HG02588 (cell line): ENCODE results near the gene GPATCH8.

ENCODE experiments used
- ATAC-seq: cut with Tn5 transposase; IDR thresholded peaks from one replicate; pipeline ENCODE4 v1.9.1; 2021; ENCODE audit warnings: mild to moderate bottlenecking, moderate library complexity; ENCODE audit not compliant: unreplicated experiment

GPATCH8 gene

DNA sequence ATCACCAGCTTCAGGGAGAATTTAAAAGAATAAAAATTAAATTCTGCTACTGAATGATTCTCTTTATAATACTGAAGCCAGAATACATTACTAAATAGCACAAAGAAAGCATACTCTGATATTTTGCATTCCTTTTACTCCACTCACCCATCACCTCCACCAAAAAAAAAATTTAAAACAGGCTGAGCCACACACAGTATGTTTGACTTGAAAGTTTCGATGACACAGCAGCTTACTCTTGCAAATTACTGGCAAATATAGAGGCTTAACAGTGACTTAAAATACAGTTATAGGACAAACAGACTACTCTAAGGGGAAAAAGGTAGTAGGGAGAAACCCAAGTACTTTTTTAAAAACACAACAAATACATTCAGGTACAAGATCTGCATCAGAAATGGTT is 39.2 kb downstream of the GPATCH8 start:
- no peak for ATAC-seq

DNA sequence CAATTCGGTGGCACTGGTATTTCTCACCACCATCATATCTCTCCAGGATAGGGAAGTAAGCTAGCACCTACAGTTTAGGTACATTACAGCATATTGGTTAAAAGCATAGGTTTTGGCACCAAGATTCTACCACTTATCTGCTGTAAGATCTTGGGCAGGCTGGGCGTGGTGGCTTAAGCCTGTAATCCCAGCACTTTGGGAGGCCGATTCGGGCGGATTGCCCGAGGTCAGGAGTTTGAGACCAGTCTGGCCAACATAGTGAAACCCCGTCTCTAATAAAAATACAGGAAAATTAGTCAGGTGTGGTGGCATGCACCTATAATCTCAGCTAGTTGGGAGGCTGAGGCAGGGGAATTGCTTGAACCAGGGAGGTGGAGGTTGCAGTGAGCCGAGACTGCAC is 51.4 kb downstream of the GPATCH8 start:
- no peak for ATAC-seq

DNA sequence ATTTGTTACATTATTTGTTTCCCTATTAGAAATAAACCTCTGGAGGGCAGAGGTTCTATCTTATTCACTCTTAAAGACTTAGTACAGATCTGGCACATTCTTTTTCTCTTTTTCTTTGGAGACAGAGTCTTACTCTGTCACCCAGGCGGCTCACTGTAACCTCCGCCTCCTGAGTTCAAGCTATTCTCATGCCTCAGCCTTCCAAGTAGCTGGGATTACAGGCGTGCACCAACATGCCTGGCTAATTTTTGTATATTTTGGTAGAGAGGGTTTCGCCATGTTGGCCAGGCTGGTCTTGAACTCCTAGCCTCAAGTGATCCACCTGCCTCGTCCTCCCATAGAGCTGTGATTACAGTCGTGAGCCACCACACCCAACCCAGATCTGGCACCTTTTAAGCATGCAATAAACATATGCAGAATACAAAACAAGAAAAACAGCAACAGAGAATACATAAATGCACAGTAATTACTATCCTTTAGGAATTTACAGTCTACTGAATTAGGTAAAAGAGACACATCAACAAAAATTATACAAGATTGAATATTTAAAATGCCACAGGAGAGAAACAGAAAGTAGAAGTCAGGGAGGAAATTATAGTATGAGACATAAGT is 52.1 kb downstream of the GPATCH8 start:
- no peak for ATAC-seq

DNA sequence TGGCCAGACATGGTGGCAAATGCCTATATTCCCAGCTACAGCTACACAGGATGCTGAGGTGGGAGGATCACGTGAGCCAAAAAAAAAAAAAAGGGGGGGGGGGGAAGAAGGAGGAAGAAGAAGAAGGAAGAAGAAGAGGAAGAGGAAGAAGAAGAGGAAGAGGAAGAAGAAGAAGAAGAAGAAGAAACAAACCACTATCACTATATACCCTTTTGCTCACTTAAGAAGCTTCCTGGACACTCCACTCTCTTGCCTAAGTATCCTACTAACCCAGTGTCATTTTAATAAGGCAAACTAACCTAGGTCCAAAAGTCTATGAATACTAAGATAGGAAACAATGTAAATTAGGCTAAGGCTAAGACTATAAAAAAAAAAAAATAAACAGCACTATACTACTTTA is 54.8 kb downstream of the GPATCH8 start:
- ATAC-seq, result no peak

DNA sequence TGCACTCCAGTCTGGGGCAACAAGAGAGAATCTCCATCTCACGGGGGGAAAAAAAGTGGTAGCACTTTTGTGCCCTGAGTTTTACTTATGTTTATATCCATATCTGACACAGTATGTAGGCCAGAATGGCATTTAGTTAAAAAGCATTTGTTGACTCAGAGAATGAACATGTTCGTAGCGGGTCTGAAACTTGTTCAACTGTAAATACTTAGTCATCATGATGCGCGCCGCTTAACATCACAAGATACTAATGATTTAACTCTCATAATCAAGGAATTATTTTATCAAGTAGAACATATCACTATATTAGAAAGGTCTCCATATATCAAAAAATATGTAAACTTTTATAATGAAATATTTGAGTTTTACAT is 58.5 kb downstream of the GPATCH8 start:
- ATAC-seq, result no peak

DNA sequence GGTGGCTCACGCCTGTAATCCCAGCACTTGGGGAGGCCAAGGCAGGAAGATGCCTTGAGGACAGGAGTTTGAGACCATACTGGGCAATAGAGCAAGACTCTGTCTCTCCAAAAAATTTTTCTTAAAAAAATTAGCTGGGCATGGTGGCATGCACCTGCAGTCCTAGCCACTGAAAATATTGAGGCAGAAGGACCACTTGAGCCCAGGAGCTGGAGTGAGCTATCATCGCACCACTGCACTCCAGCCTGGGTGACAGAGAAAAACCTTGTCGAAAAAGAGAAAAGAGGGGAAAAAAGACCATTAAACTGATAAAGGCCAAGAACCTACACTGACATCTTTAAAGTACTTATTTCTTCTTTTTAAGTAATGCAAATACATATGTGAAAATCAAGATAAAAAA is 60.4 kb downstream of the GPATCH8 start:
- ATAC-seq, result no peak

DNA sequence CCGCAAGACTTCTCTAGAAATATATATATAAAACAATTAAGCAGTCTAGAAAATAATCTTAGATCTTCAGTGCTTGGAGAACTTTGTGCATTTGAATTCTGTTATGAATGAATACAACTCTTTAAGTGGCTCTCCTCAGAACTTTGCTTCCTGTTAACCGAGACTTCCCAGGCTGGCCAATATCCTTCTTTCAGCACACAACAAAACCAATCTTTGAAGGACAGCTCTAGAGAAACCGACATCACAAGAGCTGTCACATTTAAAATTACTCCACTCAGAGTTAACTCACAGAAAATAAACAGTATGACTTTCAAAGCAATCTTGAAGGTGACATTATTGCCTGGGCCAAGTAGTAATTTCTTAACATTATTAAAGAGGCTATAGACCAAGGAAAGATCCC is 64.0 kb downstream of the GPATCH8 start:
- ATAC-seq, result no peak

DNA sequence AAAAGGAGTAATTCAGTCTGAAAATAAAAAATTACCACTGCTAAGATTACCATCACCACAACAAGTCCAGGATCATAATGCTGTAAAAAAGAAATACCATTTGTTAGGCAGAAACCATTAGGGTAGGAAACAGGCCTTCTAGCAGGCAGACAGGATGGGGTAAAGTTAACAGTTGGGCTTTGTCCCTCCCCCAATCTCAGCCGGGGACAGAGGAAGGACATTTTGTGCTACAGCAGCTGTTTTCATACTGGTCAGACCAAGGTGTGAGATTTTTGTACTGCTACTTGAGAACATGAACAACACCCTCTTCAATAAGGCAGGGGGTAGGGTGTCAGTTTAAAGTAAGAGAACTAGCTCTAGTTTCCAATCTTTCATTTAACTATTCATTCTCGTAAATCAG is 64.6 kb downstream of the GPATCH8 start:
- ATAC-seq, result no peak

DNA sequence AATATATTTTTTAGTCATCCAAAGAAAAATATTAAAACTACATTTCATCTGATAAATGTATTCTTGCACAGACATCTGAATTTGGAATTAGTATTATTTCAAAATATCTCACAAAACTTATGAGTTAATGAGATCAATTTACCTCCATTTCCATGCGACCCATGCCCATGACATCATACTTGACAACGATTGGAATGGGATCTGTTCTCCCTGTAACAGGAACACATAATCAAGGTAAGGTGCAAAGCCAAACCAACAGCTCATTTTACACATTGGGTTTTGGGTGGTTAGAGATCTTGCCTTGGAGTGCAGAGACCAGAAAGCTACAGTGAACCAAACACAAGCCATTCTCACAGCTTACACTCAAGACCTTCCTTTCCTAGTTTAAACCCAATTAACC is 66.9 kb downstream of the GPATCH8 start:
- no peak for ATAC-seq

DNA sequence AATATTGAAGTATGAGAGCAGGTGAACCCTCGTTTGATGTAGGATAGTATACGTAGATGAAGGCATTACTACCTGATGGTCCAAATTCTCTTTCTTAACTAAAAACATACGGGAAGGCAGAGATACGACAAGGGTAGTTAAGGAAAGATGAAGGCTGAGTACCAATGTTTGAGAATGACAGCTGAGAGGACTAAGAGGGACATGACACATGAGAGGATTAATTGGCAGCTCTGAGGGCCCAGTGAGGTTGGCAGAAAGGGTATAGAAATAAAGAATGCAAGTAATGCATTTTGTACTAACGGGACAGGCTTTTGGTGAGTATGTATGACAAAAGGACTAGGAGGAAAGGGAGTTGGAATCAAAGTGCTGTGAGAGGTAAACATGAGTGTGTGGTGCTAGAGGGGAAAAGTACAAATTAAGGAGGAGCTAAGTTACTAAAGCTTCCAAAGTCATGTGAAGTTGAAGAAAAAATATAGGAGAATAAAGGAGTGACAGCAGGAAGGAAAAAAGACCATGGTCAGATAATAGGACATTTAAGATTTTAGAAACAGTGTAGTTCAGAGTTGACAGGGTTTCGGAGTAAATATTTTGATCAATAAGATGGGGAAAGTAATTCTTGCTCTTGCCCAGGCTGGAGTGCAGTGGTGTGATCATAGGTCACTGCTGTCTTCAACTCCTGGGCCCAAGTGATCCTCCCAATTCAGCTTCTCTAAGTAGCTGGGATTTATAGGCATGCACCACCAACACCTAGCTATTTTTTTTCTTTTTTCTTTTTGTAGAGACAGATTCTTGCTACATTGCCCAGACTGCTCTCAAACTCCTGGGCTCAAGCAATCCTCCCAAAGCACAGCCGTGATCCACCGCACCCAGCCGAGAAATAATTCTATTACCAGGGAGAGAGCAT is 70.7 kb downstream of the GPATCH8 start:
- no peak for ATAC-seq

DNA sequence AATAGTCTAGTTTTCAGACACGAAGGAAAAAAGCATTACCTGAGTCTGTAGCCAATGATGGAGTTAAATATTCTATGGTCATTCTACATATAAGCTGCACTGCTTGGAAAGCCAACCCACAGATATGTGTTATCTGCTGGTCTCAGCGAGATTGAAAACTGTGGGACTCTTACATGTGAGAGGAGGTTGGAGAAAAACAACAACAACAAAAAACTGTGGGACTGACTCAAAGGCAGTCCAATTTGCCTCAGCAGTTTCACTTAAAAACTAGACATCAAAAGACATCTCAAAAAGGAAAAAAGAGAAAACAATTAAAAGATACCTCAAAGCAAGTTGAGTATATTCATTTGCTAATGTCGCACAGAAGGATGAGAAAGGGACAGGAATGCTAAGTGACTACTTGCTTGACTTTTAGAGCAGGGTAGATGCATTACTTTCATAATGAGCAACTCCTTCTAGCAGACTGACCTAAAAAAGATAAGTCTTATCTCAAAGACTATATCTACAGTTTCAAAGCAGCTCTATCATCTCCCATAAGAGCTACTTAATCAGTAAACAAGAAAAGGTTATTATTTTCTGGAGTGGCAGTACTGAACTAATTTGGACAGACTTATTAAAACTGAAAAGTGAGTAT is 78.3 kb downstream of the GPATCH8 start:
- ATAC-seq, result no peak

DNA sequence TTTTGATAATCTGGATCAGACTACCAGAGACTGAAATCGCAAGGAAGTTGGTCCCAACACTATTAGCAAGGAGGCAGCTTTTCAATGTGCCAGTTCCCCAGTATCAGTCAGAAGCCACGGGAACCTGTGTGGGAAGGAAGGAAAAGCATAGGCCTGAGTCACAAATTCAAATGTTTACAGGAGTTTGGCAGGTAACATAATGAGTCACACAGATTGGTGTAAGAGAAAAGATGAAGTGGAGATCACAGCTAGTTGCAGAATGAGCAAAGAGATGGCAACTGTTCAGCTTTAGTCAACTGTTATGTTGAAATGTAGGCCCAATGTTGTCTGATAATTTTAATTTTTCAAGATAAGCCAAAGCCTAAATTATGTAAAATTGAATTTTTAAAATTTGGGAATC is 85.7 kb downstream of the GPATCH8 start:
- ATAC-seq, result no peak

DNA sequence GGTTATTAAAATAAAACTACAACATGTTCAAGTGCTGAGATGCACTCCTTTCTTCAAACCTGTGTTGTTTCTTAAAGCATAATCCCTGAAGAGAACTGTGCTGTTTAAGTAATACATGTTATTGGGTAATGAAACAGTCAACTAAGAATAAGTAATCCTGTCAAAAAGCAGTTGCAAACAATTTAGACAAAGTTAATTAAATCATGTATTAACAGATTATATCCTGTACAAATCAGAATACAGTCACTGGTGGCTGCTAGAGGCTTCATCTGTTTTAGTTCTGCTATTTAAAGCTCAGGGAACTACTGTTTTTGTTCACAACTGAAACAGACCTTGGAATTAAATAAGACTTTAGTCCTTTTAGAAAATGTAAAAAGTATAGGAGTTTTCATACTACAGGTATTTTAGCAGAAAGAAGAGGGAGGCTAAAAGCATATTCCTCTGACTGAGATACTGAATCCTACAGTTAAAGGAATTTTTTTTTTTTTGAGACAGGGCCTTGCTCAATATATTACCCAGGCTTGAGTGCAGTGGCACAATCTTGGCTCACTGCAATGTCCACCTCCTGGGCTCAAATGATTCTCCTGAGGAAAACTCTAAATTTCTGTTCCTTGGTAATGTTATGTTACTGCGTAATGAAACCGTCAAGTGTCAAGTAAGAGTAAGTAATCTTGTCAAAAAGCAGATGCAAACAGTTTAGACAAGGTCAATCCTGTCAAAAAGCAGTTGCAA is 86.5 kb downstream of the GPATCH8 start:
- no peak for ATAC-seq

DNA sequence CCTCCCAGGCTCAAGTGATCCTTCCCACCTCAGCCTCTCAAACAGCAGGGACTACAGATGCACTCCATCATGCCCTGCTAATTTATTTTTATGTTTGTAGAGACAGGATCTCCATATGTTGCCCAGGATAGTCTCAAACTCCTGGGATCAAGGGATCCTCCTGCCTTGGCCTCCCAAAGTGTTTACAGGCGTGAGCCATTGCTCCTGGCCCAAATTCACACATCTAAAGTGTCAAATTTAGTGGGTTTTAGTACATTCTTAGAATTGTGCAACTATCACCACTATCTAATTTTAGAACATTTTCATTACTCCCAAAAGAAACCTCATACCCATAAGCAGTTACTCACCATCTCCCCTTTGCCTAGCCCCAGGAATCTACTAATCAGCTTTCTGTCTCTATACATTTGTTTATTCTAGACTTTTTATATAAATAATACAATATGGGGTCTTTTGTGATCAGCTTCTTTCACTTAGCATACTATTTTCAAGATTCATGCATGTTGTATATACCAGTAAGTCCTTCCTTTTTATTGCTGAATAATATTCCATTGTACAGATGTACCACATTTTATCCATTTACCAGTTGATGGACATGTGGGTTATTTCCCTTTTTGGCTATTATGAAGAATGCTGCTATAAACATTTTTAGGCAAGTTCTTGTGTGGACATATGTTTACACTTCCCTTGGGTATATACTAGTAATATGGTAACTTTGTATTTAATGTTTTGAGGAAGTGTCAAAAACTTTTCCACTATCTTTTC is 88.6 kb downstream of the GPATCH8 start:
- no peak for ATAC-seq

DNA sequence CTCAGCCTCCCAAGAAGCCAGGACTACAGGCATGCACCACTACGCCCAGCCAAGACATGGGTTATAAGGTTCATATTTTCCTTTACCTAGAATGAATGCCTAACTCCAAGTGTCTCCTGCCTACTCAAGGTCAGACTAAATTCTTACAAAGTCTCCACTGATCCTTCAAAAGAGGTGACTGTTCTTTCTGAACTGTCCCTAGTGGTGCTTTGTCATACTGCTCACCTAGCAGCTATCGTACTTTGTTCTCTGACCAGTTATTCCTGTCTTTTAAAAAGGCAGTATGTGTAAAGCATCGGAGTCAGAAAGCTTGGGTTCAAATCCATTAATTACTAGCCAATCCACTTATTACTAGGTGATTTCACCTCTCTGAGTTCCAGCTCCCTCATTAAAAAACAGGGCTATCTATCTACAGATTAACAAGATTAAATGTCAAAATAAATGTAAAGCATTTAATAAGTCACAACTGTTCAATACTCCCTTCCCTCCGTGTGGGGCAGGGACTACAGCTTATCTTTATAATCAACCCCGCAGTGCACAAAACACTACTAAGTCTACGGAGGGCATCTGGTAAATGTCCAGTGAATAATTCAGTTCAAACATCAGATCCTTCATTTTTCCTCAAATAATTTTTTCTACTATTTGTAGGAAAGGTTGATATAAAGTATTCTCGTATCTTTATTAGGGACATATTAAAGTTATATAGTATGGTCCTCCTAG is 93.7 kb downstream of the GPATCH8 start:
- ATAC-seq, result no peak

DNA sequence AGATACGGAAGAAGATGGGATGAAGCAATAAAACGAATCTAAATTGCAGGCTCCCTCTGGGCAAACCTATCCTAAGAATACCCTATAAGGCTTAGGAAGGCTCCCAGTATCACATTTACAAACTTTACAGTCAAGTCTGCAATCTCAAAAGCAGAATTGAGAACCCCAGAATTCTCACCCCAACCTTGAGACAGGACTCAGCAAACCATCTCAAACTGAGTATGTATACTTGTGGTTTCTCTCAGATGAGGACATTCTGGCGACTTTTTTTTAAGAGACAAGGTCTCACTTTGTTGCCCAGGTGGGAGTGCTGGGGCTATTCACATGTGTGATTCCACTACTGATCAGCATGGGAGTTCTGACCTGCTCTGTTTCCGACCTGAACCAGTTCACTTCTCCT is 94.4 kb downstream of the GPATCH8 start:
- no peak for ATAC-seq

DNA sequence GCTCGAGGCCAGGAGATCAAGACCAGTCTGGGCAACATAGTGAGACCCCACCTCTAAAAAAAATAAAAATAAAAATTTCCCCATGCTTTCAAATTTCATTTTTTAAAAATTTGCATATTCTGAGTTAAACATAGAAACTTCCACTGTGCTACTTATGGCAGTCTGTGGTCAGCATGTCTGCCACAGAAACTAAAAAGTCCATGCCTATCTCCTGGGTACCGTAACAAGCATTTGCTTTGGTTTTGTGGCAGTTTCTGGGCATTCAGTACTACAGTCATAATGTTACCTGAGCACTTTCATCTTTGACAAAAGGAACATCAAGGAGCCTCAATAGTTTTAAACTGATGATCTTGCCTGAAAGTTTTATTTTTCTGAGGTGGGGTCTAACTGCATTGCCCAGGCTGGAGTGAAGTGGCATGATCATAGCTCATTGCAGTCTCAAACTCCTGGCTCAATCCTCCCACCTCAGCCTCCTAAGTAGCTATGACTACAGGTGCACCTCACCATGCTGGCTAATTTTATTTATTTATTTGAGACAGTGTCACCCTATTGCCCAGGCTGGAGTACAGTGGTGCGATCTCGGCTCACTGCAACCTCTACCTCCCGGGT is 100.5 kb downstream of the GPATCH8 start:
- no peak for ATAC-seq

DNA sequence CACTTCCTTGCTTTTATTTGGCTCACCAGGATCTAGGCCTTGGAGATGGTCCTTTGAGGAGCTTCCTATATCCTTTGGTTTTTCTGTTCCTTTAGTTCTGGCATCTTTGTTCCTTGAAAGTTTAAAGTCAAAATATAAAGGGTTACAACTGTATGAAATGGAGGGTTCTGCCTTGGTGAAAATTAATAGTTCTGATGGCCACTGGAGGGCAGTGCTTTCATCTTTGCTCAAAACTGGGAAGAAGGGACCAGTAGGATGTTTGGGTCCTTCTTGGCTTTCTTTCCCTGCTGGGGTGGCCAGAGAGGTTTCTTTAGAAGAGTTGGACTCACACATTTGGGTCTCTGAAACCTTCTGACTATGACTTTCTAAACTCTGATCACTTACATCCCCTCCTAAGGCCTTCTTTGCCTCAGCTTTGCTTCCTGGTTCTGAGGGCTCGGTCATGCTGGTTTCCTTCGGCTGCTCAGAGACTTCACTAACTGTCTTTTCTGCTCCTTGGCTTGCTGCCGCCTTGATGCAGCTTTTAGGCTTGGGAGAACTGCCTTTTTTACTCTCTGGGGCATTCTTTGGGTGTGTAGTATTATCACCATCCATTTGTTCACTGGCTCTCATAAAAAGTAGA is 102.9 kb downstream of the GPATCH8 start:
- no peak for ATAC-seq
